ENCODE measurements around the gene AGMO.

GRCh38 chr7:15367897-15368296 is 193.9 kb downstream of the AGMO start:
- TF ChIP-seq CTCF (IDR thresholded peaks at IDR 0.05 in 2 of 3, conservative IDR thresholded peaks at IDR 0.05 in 1 of 3; ENCODE audit: control insufficient read depth in 2 of 3, extremely low read depth in 1 of 3, insufficient read depth in 1 of 3, low read depth in 3 of 3, low read length in 3 of 3) (no peak), NR2C2 (IDR thresholded peaks at IDR 0.05; ENCODE audit: borderline replicate concordance, control insufficient read depth, insufficient read length, low read depth) (no peak), ZNF592 (IDR thresholded peaks at IDR 0.05) (no peak), ZNF384 (IDR thresholded peaks at IDR 0.05; ENCODE audit: borderline replicate concordance, low read depth, low read length) (no peak)

Measured in GM12878 (cell line).